HG03066 (cell line): ENCODE data around the gene SHFL.

Experiments used
- ATAC-seq: cut with Tn5 transposase; IDR thresholded peaks from one replicate; pipeline ENCODE4 v1.9.1; 2021; ENCODE audit warnings: low read depth; ENCODE audit not compliant: unreplicated experiment

SHFL gene

DNA sequence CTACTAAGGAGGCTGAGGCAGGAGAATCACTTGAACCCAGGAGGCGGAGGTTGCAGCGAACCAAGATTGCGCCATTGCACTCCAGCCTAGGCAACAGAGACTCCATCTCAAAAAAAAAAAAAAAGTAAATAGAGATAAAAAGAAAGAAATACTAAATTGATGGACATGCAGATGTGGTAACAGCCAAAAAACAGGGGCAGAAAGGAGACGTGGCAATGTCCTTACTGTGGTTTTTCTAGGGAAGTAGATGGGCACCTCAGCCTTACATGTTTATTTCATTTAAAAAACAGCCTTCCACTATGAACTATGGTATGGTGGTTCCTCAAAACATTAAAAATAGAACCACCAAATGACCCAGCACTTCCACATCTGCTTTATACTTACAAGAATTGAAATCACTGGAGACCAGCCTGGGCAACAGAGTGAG lies 40.1 kb downstream of the SHFL start:
- no peak for ATAC-seq

DNA sequence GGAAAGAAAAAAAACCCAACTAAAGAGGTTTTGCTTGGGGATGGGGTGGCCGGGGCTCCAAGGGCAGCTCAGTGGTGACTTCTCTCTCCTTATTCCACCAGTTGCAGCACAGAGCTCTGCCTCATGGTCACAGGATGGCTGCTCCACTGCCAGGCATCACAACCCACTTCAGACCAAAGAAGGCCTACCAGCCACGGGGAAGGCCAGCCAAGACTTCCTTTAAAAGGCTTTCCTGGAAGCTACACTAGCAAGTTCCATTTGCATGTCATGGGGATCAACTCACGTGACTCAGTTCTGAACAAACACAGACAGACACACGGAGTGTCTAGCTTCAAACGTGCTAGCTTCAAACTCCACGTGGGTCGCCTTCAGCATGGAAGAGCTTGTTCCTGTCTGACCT lies 46.8 kb downstream of the SHFL start:
- ATAC-seq, result no peak

DNA sequence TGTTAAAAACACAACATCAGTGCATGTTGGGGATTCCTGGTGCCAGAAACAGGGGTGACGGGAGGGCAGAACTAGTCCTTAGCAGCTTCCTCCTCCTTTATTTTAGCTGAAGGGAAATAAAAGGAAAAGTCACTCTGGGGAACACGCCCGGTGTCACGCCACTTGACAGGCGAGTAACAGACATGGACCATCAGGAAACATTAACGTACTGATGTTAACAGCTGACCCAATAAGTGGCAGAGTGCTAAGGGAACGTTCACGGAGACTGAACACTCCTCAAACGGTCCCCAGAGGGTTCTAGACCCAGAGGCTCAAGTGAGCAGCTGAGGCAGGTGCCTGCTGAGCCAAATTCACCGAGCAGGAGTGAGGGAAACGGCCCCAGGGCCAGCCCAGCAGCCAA lies 47.5 kb downstream of the SHFL start:
- ATAC-seq, result no peak

DNA sequence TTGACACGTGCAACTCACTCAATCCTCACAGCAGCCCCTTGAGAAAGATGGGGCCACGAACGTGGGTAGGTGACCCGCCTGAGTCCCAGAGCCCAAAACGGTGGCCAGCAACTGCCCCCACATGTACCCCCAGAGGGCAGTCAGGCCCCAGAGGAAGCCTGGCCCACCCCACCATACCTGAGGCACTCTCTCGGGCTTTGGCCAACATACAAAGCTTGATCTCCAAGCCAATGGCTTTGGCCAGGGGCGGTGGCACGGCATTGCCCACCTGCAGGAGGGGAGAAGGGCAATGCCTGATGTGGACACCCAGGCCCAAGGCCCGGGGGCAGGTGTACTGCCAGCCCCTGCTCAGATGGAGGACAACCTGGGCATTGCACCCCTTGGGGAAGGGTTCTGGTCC lies 47.9 kb downstream of the SHFL start:
- ATAC-seq, result no peak

DNA sequence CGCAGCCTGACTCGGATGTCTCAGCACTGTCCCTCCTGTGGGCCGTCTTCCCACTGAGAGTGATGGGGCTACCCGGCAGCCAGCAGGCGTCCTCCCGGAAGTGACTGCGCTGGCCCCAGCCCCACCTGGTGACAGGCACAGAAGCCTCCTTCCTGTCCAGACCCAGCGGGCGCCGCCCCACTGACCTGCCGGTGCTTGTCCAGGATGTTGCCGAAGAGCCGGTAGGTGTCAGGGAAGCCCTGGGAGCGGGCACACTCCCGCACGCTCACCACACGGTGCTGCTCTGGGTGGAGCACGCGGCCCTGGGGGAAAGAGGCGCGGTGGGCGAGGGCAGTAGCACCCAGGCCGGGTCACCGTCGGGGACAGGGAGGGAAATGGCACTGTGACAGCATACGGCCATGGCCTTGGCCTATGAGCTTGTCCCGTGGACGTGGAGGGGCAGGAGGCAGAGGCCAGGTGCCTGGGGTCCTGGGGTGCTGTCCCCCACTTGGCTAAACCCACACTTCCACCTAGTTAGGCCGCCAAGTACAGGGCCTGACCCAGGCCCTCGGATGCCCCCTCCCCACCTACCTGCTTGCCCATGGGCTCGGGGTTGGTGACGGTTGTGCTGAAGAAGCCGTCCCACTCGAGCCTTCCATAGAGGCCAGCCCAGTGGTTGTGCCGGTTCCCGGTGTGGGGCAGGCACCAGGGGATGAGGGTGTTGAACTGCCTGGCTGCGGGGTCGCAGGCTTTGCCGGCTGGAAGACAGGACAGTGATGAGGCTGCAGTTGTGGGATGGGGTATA lies 49.6 kb downstream of the SHFL start:
- no peak for ATAC-seq

DNA sequence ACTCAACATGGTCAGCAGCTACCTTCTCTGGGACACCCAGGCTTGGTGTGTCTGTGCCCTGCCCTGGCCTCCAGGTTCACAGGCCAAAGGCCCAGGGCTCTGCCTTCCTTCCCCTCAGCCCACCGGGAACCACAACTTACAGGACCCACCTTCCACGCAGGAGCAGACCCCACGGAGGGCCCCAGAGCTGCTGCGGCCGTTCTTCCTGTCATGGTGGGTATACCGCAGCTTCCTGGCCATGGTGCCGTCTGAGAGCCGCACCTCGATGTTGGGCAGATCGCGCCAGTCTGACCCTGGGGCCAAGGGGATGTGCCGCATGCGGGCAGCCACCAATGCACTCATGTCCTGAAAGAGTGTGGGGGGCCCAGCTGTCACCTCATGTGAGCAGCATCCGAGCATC lies 50.8 kb downstream of the SHFL start:
- ATAC-seq, result no peak

DNA sequence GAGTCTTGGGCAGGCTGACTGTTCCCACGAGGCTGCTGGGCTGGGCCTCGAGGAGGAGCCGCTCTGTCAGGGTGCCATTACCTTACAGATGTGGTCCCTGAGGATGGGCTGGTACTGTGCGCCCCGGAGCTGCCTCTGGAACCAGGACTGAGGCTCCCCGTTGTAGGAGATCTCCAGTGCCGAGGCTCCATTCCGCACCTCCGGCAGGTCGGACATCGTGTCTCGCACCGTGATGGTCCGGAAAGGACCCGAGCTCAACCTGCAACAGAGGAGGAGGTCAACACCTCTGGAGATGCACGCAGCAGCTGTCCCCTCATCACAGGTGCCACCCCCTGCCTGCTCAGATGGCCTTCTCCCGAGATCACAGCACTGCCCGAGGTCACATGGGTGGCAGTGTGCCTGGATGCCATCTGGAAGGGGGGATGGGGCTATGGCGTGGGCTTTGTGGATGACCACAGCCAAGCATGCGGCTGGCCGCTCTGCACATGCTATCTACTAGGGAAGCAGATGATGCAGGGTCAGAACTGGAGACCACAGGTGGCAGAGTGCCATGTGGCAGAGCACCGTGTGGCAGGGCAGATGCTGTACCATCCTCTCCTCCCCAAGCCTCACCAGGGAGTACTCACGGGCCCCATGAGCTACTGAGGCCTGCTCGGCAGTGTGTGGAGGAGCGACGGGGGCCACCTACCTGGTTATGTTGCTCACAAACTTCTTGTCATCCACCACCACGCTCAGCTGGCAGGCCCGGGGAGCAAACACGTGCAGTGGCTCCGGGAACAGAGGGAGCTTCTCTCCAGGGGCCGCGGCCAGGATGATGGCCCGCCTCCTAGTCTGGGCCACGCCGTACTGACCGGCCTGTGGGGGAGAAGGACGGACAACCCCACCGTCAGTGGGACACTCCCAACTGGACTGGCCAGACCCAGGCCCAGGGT lies 51.9 kb downstream of the SHFL start:
- ATAC-seq, result no peak

DNA sequence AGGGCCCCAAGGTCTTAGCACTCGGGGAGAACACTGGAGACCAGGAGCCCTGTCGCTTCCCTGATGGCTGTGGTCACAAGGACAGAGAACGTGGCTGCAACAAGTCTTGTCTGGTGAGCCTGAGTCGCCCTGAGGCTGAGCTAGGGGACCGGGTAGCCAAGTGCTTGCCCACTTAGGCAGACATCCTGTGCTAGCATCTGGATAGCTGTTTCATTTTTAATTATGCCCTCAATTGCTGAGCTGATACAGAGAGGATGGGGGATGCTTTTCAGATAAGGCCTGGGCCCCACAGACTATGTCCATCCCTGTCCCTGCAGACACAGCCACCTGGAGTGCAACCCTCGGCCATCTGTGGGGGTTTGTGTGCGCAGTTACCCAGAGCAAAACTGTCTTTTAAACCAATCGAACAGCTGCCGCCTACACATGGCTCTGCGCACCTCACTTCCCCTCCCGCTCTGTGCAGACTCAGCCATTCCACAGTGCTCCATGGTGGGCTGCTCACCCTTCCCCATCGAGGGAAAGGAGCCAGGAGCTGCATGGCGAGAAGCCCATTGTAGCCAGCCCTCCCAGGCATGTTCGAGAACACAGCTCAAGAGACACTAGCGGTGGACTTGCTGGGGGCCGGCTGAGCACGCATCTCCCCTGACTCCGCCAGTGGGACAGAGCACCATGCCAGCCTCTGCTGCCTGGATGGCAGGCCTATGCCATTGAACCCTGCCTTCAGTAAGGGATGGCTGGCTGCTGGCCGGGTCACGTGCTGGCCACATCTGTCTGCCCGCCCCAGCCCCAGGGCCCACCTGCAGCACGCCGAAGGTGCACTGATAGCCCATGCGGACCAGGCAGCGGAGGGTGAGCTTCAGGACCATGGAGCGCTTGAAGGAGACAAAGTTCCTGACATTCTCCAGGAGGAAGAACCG lies 53.0 kb downstream of the SHFL start:
- ATAC-seq, result no peak

DNA sequence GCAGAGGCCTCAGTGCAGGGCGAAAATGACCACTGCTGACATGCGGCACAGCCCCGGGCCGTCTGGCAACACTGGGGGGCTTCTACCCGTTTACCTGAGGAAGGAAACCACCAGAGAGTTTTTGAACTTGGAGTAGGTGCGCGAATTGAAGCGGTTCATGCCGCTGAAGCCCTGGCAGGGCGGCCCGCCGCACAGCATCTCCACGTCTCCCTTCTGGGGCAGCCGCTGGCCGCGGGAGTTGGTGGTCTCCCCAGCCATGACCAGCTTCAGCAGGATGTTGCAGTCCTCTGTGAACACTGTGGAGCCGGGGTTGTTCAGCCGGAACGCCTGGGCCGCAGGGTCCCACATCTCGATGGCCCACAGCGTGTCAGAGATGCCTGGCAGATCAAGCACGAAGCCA lies 53.8 kb downstream of the SHFL start:
- no peak for ATAC-seq

DNA sequence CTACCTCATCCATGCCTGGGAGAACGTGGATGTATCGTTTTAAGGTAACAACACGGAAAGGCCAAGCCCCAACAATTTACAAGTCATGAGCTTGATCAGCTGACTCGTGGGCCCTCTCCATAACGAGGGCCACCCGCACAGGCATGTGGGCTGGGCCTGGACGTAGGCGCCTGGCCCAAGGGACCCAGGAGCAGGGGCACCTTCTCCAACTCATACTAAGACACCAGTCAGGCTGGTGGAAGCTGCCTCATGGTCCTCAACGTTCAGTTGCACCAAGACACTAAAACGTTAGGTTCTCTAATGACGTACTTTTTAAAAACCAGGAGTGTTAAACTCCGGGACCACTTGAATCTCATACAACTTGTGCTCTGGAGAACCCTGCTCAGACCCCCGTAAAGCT lies 55.4 kb downstream of the SHFL start:
- no peak for ATAC-seq

DNA sequence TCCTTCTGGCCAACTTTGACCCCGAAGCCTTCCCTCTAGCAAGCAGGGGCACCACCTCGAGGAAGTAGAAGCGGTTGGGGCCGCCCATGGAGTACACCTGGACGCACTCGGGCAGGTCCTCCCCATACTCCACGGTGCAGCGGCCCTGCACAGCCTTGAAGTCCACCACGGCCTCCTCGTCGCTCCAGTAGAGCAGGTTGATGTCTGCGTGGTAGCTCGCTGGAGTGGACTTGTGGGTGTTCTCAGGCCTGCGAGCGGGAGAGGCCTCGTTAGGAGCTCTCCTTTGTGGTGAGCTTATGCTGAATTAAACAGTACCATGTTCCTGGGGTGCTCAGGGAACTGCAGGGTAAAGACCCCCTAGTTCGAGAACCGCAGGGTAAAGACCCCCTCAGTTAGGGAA lies 55.9 kb downstream of the SHFL start:
- ATAC-seq, result no peak
